Fibroblast of the conjunctiva (primary cell): Measurements from ENCODE around the gene PGA5.

Experiments
- DNase-seq: peaks from one replicate; pipeline ENCODE4 v3.0.0-alpha.2; 2010; ENCODE audit warnings: low read depth

PGA5 gene

GRCh38 chr11:61294717-61295595, 54.0 kb downstream of the PGA5 start, which contains the start of gene VWCE:
Gene VWCE (minus strand): TSS chr11:61295316. CDS start chr11:61295037, 279 bp downstream.
- no peak for DNase-seq

GRCh38 chr11:61295596-61295926, 54.6 kb downstream of the PGA5 start:
- DNase-seq: no peak

- DNase-seq: no peak
Observed at GRCh38 chr11:61297341-61297740, 56.4 kb downstream of the PGA5 start.

GRCh38 chr11:61297746-61298145, 56.8 kb downstream of the PGA5 start:
- DNase-seq: peak; percentile 79

GRCh38 chr11:61298663-61299244, 57.8 kb downstream of the PGA5 start:
- no peak for DNase-seq
